Panc1 (cell line): ENCODE results near the gene ZNF282. TPM values are rescaled to one million over a fixed set of nuclear protein-coding genes. Genes with fewer than 3 reads are reported as not detected.

Experiments
- ATAC-seq: fragments of 200-7000 bp; cut with Tn5 transposase; 2 replicates; pipeline ENCODE4 v1.9.1; 2020; ENCODE audit warnings: mild to moderate bottlenecking, moderate library complexity
- BruUV-seq: library from RNA; stranded (reverse); fragments of 400-500 nt; replicated peaks from 2 replicates; lab custom pipeline; 2021; lab: Mats Ljungman, UMichigan
- CTCF ChIA-PET: fragments of 300-600 bp; sonication (Branson Sonifier 250); formaldehyde crosslinking; loops from one replicate; lab custom pipeline; 2022; ENCODE audit warnings: antibody characterized with exemption; lab: Charles Lee
- POLR2A ChIA-PET: fragments of 300-600 bp; sonication (Branson Sonifier 250); formaldehyde crosslinking; loops from one replicate; lab custom pipeline; 2022; ENCODE audit warnings: antibody characterized with exemption; lab: Charles Lee
- DNase-seq: peaks from one replicate; pipeline ENCODE4 v3.0.0-alpha.2; 2010; ENCODE audit warnings: low read depth, low spot score
- H3K27ac ChIP-seq: 2 replicates; pipeline ENCODE4 v1.5.1; 2011; ENCODE audit warnings: mild to moderate bottlenecking, low read length, inconsistent platforms
- H3K27me3 ChIP-seq: fragments of 200-500 bp; sonication (Bioruptor generic); 2 replicates; pipeline ENCODE4 v1.6.0; 2014; ENCODE audit warnings: low read length, inconsistent platforms; ENCODE audit not compliant: control insufficient read depth, insufficient read depth
- H3K36me3 ChIP-seq: fragments of 200-500 bp; sonication (Bioruptor generic); 2 replicates; pipeline ENCODE4 v1.5.1; 2014; ENCODE audit warnings: inconsistent platforms, mild to moderate bottlenecking, low read length, moderate library complexity; ENCODE audit not compliant: control insufficient read depth, insufficient read depth
- H3K4me1 ChIP-seq: 2 replicates; pipeline ENCODE4 v1.5.1; 2011; ENCODE audit warnings: inconsistent platforms, mild to moderate bottlenecking, low read length, moderate library complexity; ENCODE audit not compliant: control insufficient read depth, insufficient read depth
- H3K4me3 ChIP-seq, 2 experiments: 2 replicates each; pipeline ENCODE4 v1.5.1; 2011 to 2012; ENCODE audit warnings: low read depth in 2 of 2, low read length in 2 of 2, mild to moderate bottlenecking in 2 of 2, inconsistent platforms in 1 of 2, moderate library complexity in 1 of 2
- H3K9me3 ChIP-seq: fragments of 200-500 bp; sonication (Bioruptor generic); 2 replicates; pipeline ENCODE4 v1.5.1; 2014; ENCODE audit warnings: low read depth, mild to moderate bottlenecking, inconsistent platforms, low read length, moderate library complexity; ENCODE audit not compliant: control insufficient read depth, insufficient read depth
- POLR2AphosphoS5 ChIP-seq: IDR thresholded peaks from 2 replicates; pipeline ENCODE4 v1.6.1; 2012; ENCODE audit warnings: mild to moderate bottlenecking, low read depth, low read length, moderate library complexity
- SIN3A ChIP-seq: IDR thresholded peaks from 2 replicates; pipeline ENCODE4 v1.6.1; 2012; ENCODE audit warnings: low read depth, mild to moderate bottlenecking, low read length, moderate library complexity, borderline replicate concordance; ENCODE audit not compliant: insufficient read depth
- TCF7L2 ChIP-seq: IDR thresholded peaks from 2 replicates; pipeline ENCODE4 v1.6.1; 2011; ENCODE audit warnings: mild to moderate bottlenecking, low read depth, low read length, inconsistent platforms
- in situ Hi-C: cut with HindIII; loops from 2 replicates; pipeline ENCODE4 v1.10.0; 2016; ENCODE audit warnings: low sequenced_read_pairs, low pct_unique_long_range_greater_than_20kb
- intact Hi-C: fragments of 100-400 bp; cut with micrococcal nuclease; formaldehyde crosslinking; loops from one replicate; pipeline ENCODE4 v1.10.0; 2022; ENCODE audit not compliant: unreplicated experiment
- total RNA-seq: library from RNA; stranded (reverse); gene quantifications from one replicate; pipeline ENCODE4 v1.2.1, GENCODE V29; 2021; ENCODE audit not compliant: unreplicated experiment
- TF ChIP-seq, protein P1 (sequence below): fragments of 450-650 bp; IDR thresholded peaks from 2 replicates; pipeline ENCODE4 v1.5.1; 2017; ENCODE audit warnings: mild to moderate bottlenecking
- TF ChIP-seq, protein P2 (sequence below), 2 experiments: IDR thresholded peaks; 2 replicates each; pipeline ENCODE4 v1.6.1; 2011 to 2012; ENCODE audit warnings: low read depth in 2 of 2, control low read depth in 1 of 2, low read length in 1 of 2, mild to moderate bottlenecking in 1 of 2, moderate library complexity in 1 of 2; ENCODE audit not compliant: insufficient read depth in 1 of 2

Gene ZNF282
- total RNA-seq, 1 experiment from 2014 or later: 31.6 TPM

DNA sequence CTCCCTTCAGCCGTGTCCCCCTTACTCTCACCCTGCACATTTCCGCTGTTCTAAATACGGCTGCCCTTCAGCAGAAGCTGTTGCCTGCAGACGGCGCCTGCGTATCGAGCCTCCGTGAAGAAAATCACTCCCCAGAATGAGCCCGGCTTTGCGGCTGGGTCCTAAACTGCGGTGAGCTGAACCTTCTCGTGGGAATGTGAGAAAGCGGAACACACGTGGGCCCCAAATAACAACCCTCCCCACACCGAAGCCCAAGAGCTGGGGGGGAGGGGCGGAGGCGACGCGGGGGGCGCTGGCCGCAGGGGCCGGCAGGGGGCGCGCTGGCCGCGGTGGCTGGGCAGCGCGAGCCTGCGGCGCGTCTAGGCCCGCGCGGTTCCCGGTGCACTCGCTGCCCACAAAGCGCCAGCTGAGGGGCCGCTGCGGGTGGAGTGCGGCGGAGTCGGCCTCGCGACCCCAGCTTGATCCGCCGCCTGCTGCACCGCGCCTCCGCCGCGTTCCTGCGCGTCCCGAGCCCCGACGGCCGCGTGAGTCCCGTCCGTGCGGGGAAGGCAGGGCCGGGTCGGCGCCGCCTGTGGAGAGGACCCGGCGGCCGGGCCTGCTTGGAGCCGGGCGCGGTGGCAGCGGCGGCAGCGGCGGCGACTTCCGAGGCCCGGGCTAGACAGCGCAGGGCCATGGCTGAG, 48.1 kb upstream of the ZNF282 start, which contains the start of gene ZNF398:
Gene ZNF398, plus strand, starts transcription at position 382 of the 680 bp plus-strand sequence. Its CDS starts 290 bp downstream, at position 672.
- H3K4me3 ChIP-seq: peak within 1 kb of the TSS; percentile 72 to 95
- in situ Hi-C loops (no loop called here), intact Hi-C loops (no loop called here)
- no peaks in the 10 kb centered on the region; the same call in 1 of the 2 replicates for H3K36me3 ChIP-seq
- H3K27me3 ChIP-seq: no peaks in the 10 kb centered on the region
- DNase-seq (no peak), ATAC-seq (peak; percentile 88)
- H3K4me1 ChIP-seq: peaks cover 23% of the 10 kb centered on the region
- peak within 1 kb of the TSS; percentile 97 for H3K27ac ChIP-seq
- ChIA-PET CTCF (interaction anchor here (0.7 to 1.6 kb wide), 2 partner anchors 21 to 22 kb away, joined by 3 to 5 read pairs; partner anchors contain the start of gene ZNF425), POLR2A (interaction anchor here (0.6 to 0.8 kb wide), 2 partner anchors 20 to 159 kb away, joined by 3 to 4 read pairs; no protein-coding TSS in a partner anchor)
- TF ChIP-seq TCF7L2 (no peak), SIN3A (peak; percentile 91; the same call in 1 of the 2 replicates), POLR2AphosphoS5 (peak; percentile 57; the same call in 1 of the 2 replicates)
- TF ChIP-seq, protein P1, sequence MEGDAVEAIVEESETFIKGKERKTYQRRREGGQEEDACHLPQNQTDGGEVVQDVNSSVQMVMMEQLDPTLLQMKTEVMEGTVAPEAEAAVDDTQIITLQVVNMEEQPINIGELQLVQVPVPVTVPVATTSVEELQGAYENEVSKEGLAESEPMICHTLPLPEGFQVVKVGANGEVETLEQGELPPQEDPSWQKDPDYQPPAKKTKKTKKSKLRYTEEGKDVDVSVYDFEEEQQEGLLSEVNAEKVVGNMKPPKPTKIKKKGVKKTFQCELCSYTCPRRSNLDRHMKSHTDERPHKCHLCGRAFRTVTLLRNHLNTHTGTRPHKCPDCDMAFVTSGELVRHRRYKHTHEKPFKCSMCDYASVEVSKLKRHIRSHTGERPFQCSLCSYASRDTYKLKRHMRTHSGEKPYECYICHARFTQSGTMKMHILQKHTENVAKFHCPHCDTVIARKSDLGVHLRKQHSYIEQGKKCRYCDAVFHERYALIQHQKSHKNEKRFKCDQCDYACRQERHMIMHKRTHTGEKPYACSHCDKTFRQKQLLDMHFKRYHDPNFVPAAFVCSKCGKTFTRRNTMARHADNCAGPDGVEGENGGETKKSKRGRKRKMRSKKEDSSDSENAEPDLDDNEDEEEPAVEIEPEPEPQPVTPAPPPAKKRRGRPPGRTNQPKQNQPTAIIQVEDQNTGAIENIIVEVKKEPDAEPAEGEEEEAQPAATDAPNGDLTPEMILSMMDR: peak; percentile 99
- TF ChIP-seq, protein P2, sequence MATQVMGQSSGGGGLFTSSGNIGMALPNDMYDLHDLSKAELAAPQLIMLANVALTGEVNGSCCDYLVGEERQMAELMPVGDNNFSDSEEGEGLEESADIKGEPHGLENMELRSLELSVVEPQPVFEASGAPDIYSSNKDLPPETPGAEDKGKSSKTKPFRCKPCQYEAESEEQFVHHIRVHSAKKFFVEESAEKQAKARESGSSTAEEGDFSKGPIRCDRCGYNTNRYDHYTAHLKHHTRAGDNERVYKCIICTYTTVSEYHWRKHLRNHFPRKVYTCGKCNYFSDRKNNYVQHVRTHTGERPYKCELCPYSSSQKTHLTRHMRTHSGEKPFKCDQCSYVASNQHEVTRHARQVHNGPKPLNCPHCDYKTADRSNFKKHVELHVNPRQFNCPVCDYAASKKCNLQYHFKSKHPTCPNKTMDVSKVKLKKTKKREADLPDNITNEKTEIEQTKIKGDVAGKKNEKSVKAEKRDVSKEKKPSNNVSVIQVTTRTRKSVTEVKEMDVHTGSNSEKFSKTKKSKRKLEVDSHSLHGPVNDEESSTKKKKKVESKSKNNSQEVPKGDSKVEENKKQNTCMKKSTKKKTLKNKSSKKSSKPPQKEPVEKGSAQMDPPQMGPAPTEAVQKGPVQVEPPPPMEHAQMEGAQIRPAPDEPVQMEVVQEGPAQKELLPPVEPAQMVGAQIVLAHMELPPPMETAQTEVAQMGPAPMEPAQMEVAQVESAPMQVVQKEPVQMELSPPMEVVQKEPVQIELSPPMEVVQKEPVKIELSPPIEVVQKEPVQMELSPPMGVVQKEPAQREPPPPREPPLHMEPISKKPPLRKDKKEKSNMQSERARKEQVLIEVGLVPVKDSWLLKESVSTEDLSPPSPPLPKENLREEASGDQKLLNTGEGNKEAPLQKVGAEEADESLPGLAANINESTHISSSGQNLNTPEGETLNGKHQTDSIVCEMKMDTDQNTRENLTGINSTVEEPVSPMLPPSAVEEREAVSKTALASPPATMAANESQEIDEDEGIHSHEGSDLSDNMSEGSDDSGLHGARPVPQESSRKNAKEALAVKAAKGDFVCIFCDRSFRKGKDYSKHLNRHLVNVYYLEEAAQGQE (IDR thresholded peaks at IDR 0.05; ENCODE audit: insufficient read depth in 1 of 2, low read depth in 2 of 2, low read length in 1 of 2): no peak
- H3K9me3 ChIP-seq: no peaks in the 10 kb centered on the region
- BruUV-seq: no TSS peak

- Histone ChIP-seq H3K36me3 (no peaks in the 10 kb centered on the region; the same call in 1 of the 2 replicates), H3K27me3 (no peaks in the 10 kb centered on the region), H3K4me1 (peaks cover 23% of the 10 kb centered on the region), H3K4me3 (peak overlapping the region; percentile 72 to 95), H3K9me3 (no peaks in the 10 kb centered on the region), H3K27ac (peak overlapping the region; percentile 65)
- POLR2A ChIA-PET: interaction anchor here (0.8 kb wide), 1 partner anchor 160 kb away, joined by 3 read pairs; no protein-coding TSS in a partner anchor
- in situ Hi-C loops: no loop called here
- intact Hi-C loops: no loop called here
- BruUV-seq: no TSS peak
- CTCF ChIA-PET: interaction anchor here (0.6 to 1.6 kb wide), 3 partner anchors 9 to 22 kb away, joined by 3 to 5 read pairs (median 4); partner anchors contain the start of gene ZNF425
- ATAC-seq (peak; percentile 42), DNase-seq (no peak)
- TF ChIP-seq SIN3A (no peak; the same call in 1 of the 2 replicates), POLR2AphosphoS5 (no peak), TCF7L2 (no peak)
- TF ChIP-seq, protein P1: no peak
- TF ChIP-seq, protein P2 (IDR thresholded peaks at IDR 0.05; ENCODE audit: insufficient read depth in 1 of 2, low read depth in 2 of 2, low read length in 1 of 2): no peak
Measured at GRCh38 chr7:149147752-149148653, 47.3 kb upstream of the ZNF282 start.
